Stimulated activated CD4-positive, alpha-beta T cell treated with anti-CD3 and anti-CD28 coated beads, Interleukin-1b, Interleukin-23, amount 100 ng/mL, for 1 hour (primary cell): ENCODE measurements around the gene ARHGEF17.

ENCODE experiments used
- DNase-seq, 2 donors: peaks; one replicate each; pipeline ENCODE4 v3.0.0-alpha.2; 2020; ENCODE audit warnings: low read depth in 2 of 2

Gene ARHGEF17

DNA sequence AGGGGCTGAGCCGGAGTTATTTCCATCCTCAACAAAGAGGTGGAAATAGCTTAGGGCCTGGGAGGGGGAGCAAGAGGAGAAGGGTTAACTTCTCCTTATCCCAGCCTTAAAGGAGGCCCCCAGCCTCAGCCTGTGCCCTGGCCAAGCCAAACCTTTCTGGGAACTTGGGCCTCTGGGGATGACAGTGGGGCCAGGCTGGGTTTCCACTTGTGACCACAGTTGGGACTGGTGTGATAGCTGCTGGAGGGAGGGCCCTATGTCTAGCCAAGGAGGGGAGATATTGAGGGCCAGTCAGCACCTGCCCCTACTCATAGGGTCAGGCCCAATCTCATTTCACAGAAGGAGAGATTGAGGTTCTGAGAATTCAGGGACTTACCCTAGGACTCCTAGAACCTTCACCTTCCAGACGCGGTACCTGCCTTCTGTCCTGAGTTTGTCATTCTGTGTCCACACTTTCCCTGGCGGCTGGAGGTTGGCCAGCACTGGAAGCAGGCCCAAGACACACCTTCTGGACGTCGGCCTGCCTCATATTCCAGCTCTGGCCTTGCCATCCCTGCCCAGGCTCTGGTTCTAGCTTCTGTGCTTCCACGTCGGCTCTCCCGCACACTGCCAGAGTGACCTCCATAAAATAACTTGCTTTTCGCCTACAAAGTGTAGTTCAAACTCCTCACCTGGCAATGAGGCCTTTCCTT, 71.3 kb downstream of the ARHGEF17 start:
- DNase-seq, result no peak

DNA sequence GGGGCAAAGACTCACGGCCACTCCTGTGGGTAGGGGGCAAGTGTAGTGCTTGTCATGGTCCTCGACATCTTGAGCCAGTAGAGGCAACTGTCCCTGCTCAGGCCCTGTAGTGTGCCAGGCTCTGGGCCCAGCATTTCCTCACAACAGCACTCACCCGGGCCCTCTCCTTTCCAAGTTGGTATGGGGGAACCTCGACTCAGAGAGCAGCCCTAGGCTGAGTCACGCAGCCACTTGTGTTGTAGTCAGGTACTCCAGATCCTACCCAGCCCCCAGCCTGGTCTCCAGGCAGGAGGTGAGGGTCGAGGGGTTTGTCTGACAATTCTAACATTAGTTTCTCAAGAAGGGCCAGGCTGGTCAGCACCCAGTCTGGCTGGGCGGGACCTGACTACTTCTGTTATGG, 72.3 kb downstream of the ARHGEF17 start:
- no peak for DNase-seq

DNA sequence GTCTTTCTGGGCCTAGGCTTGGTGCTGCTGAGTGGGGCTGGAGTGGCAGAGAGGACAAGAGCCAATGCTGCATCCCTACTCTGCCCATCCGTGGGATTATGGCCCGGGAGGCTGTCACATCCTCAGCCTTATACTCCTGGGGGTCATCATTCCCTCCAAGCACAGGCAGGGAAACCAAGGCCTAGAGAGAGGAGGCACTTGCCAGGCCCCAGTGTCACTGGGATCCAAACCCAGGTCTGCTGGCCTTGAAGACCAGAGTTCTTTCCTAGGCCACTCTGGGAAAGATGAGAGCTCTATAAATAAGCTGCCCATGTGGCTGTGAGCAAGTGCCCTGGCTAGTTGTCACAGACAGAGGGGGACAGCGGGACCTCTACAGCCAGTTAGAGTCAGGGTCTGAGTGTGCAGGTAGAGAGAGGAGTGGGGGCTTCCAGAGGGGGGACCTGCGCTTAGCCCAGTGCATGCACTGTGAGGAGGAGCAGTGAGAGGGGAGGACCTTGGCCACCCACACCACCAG, 72.9 kb downstream of the ARHGEF17 start:
- DNase-seq, result no peak

DNA sequence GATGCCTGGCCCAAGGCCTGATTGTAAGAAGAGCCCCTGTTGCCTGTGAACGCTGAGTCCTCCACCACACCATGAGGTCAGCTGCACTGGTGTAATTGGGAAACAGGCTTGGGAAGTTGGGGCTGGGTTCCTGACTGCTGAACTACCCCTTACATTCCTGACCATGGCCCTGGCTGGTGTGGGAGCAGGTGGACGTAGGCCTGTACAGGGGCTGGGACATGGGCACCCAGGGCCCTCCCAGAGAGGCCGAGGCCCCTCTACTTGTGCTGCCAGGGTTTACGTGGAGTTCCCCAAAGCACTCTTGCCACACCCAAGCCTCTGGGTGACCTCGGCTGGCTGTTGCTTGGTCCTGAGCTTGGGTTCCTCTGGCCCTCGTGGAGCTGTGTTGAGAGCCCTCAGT, 73.5 kb downstream of the ARHGEF17 start:
- DNase-seq, result no peak

DNA sequence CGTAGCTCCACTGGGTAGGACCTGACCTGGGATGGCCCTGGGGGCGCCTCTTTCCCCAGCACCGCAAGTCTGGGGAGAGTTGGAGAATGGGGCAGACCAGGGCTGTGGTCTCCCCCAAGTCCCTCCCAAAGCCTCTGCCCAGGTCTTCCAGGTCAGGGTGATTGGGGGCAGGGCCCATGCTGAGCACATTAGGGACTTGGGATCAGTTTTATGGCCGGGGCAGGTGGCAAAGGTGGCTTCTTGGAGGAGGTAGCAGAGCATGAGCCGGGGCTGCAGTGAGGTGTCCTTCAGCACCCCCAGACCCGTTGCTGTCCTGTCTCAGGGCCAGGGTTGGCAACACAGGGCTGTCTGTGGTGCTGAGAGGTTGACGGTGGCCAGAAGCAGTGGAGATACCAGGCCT, 74.1 kb downstream of the ARHGEF17 start:
- no peak for DNase-seq

DNA sequence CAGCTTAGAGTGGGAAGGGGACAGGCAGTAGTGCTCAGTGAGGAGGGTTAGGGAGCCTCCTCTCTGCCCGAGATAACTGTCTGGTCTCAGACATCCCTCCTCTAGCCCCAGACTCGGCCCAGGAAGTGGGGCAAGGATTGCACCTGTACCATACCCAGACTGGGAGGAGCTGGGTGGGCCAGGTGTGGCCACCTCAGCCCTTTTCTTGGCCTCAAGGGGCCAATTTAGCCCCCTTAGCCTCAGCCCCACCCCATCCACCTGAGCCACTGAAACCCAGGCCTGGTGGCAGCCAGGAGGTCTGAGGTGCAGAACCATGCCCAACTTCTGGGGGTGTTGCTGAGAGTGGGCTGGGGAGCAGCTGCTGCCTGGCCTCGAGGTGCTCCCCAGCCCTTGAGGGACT, 74.7 kb downstream of the ARHGEF17 start:
- DNase-seq, result no peak

DNA sequence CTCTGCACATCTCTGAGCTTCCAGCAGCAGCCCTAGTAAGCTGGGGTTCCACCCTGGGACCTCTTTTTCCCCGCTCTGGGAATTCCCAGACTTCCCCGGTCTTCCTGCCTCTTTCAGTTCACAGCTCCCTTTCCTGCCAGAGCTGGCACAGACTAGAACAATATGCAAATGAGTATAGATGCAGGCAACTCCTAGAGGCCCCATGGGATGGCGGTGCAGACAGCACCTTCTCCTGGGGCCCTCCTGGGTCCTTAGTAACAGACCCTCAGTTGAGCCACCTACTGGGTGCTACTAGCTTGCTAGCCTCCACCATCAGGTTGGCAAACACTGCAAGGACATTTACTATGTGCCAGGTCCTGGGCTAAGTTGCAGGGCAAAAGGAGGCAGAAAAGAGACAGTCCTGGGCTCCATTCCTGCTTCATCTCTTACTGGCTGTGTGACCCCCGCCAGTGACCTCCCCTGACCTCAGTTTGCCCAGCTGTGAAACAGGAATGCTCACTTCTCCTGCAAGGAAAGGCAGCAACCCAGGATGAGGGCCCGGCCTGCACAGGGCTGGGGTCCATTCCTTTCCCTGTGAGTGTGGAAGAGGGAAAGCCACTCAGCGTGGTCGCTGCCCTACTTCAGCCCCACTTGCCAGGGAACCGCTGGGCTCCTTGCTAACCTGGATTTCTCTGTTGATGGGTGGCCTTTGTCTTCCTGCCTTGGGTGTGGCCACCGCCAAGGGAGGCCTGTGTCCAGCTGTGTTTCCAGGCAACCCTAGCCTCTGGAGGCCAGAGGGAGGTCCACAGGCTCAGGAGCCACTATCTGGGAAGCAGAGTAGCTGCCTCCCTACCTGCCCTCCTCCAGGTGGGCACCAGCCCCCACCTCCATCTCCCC, 75.4 kb downstream of the ARHGEF17 start:
- DNase-seq, result no peak

DNA sequence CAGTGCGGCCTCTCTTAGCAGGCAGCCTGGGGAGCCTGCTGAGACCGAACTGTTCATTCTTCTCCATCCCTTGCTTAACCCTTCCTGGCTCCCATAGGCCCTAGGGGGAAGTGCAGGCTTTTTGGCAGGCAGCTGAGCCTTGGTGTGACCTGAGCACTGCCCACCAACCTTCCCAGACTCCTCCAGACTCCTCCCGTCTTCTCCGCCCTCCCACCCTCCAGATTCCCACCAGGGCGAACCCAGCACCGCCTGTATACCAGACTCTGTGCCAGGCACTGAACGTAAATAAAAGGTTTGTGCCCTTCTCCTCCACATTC, 76.0 kb downstream of the ARHGEF17 start:
- DNase-seq, result no peak

DNA sequence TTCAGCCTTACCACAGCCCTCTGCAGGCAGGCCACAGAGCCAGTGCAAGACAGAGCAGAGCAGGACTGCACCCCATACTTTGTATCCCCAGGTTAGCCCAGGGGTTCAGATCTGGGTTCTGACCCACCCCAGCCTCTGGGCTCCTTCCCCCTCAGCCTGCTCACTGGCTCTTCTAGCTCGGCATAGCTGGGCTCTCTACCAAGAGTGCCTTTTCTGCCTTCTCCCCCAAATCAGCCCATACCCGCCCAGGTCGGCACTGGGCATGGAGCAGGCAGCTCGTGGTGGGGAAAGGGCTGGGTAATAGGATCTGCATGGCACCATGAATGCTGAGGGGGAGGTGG, 76.4 kb downstream of the ARHGEF17 start:
- DNase-seq, result no peak

DNA sequence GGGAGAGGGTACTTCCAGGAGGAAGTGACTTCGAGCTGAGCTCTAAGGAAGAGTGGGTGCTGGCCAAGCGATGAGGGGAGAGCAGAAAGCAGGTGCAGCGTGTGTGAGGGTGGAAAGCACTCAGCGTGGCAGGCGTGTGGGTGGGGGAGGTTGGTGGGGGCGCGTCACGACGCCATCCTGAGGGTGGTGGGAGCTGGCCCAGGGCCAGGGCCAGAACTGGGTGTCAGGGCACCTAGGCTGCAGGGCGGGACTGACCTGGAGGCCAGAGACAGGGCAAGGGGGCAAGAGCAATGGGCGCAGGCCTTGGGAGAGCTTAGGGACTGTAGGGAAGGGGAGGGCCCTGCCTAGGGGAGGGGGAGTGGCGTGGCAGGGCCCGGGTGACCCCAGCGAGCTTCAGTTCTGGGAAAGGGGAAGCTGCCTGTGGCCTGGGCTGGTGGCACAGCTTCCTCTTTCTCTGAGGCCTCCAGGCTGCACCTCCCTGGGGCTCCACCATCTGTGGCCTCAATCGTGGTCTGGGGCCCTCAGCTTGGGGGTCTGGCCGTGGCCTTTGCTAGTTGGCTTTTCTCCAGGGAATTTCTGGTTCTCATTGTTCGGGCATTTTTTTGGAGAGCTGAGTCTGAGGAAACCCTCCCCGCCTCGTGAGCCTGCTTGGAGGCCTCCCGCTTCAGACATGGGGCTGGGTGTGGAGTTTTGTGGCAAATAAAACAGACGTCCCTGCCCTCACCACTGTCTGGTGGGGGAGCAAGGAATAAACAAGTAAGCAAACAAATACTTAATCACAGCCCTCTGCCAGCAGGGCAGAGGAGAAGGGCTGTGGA, 77.0 kb downstream of the ARHGEF17 start:
- no peak for DNase-seq

DNA sequence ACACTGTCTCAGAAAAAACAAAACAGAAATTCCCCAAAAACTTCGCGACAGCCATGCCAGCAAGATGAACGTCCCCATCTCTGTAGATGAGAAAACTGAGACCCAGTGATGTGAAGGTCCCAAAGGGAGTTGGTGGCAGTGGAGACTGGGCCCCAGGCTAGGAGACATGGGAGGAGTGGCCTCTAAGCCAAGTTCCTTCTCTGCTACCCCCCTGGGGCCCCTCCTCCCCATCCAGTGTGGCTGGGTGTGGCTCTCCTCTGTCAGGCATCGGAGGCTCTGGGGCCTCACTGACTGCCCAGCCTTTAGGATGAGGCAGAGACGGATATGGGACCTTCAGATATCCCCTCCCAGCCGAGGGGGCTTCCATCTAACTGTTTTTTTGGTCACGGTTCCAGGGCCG, 77.9 kb downstream of the ARHGEF17 start:
- no peak for DNase-seq

DNA sequence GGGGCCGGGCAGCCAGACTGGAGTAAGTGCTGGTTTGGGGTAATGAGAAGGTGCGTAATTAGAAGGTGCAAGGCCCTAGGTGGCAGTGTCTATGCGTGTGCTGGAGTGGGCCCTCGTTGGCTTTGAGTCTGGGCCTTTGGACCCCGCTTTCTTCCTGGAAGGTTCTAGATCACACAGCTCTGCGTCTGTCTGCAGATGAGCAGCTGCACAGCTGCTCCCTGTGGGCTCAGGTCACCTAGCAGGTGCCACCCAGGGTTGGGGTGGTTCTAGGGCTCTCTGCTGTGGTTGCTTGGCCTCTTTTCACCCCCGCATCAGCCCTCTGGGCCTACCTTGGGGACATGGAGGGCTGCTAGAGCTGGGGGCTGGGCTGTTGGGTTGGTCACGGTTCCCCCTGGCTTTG, 78.5 kb downstream of the ARHGEF17 start:
- DNase-seq, result no peak

DNA sequence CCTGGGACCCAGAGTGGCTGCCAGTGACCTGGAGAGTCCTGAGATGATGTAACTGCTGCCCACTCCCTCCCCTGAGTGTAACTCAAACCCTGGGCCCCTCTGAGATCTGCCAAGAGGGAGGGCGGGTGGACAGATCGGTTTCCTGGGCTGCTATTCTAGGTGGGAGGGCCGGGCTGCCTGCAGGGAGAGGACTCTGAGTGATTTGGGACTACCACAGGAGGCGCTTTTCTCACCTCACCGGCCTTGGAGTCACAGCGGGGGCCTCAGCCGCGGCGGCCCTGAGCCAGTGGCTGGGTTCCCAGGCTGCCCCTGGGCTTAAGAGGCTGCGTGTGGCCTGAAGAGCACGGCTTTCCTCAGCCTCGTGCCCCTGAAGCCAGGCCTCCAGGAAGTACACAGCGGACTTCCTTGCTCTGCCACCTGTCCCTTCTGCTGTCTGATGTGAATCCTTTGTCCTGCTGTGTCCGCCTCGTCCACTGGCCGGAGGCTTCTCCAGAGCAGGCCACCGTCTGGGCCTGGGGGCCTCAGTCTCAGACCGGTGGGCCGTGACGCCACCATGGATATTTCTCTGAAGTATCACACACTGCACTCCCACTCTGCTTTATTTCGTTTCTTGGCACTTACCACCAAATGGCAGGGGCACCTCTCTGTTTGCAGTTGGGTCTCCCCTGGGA, 79.7 kb downstream of the ARHGEF17 start:
- DNase-seq, result no peak

DNA sequence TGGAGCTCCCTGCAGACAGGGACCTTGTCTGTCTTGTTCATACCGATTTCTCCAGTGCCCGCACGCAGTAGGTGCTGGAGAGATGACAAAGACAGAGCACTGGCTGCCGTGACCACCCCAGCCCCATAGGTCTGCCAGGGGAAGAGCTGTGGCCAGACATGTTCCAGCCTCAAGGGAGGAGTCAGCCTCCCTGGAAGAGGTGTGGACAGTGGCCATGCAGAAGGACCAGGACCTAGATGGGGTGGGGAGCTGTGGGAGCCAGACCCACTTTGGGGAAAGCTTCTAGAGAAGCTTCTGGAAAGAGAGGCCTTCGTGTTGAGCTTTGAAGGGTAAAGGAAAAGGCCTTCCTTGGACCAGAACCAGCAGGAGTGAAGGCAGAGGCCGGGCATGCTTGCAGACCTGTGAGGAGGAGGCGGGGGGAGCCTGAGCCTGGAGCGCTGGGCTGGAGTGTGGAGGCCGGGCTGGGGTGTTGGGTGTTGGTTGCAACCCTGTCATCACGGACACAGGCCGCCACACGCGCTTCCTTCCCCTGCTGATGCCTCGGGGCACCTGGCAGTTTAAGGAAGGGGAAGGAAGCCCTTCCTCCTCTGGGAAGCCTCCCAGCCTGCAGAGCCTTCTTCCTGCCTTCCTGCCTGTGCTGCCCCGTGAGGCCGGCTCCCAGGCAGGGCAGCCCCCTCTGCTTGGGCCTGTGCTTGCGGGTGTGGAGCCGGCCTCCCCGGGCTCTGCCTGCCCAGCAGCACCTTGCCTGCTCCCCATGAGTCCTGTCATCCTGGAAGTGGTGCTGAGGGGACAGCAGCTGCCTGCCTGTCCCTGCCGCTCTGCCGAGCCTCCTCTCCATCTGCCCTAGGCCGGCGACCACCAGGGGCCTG, 80.4 kb downstream of the ARHGEF17 start:
- DNase-seq, result no peak

DNA sequence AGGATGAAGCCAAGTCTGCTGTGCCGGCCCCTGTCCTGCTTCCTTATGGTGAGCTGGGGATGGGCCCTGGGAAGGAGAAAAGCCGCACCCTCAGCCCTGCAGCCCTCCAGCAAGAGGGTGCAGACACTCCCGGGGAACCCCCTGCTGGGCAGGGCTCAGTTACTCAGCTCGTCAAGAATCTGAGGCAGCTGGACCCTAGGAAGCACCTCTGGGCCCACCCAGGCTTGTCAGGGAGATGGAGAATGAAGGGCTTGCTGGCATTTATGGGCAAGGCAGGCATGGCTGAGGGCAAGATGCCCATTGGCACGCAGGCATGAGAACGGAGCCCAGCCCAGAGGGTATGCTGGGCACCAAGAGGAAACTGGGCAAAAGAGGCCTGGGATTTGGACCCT, 81.1 kb downstream of the ARHGEF17 start:
- no peak for DNase-seq

DNA sequence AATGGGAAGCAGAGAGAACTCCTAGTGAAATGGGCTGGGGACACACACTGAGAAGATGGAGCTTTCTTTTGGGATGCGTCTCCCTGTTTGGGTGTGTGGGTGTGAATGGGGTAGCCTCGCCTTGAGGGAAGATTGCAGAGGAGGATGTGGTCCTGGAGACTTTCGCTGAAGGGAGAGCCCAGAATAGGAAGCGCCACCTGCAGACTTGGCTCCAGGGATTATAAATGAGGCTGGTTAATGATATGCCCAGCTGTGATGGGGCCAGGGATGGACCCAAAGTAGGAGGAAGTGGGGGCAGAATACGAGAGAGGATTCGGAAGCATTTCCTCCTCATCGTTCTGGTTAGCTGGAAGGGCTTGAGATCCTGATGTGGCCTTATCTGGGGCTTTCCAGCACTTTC, 81.8 kb downstream of the ARHGEF17 start:
- DNase-seq, result no peak

DNA sequence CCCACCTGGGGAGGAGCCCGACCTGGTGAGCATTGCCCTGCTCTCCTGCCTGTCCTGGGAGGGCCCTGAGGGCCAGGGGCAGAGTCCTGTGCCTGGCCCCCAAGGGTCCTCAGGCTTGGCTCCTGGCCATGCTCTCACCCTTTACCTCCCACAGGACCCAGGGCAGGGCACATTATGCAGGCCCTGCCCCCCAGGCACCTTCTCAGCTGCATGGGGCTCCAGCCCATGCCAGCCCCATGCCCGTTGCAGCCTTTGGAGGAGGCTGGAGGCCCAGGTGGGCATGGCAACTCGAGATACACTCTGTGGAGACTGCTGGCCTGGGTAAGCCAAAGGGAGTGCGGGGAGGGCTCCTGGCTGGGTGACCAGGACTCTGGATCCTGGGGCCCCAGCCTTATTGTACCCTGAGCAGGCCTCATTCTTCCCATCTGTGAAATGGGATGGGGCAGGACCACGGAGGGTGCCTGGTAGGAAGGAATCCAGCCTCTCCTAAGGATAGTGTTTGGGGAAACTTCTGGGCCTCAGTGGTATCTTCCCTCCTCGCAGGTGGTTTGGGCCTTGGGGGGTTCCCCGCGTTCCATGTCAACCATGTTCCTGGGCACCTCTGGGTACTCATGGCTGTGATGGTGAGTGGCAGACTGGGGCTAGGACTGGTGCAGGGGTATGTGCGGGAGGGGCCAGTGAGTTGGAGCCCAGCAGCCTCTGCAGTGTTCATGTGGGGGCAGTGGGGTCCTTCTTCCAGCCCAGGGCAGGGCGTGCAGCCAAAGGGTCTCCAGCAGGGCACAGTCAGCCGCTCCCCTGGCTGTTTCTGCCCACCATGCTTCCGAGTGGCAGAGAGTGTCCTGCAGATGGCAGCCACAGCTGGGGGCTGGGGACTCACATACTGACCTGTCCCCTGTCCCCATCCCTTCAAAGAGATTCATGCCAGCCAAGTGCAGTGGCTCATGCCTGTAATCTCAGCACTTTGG, 82.8 kb downstream of the ARHGEF17 start:
- DNase-seq, result no peak

DNA sequence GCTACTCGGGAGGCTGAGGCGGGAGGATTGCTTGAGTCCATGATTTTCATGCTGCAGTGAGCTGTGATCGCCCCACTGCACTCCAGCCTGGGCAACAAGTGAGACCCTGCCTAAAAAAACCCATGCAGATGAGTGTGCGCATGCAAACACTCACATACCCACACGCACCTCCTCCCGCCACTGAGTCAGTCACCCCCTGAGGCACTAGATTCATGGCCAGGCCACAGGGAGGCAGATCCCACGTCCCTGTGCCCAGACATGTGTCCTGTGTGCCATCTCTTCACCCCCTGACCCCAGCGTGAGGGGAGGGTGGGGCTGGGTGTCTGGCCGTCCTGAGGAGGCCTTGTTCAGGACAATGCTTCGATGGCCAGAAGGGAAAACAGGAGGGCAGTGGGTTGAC, 83.6 kb downstream of the ARHGEF17 start:
- DNase-seq, result no peak

DNA sequence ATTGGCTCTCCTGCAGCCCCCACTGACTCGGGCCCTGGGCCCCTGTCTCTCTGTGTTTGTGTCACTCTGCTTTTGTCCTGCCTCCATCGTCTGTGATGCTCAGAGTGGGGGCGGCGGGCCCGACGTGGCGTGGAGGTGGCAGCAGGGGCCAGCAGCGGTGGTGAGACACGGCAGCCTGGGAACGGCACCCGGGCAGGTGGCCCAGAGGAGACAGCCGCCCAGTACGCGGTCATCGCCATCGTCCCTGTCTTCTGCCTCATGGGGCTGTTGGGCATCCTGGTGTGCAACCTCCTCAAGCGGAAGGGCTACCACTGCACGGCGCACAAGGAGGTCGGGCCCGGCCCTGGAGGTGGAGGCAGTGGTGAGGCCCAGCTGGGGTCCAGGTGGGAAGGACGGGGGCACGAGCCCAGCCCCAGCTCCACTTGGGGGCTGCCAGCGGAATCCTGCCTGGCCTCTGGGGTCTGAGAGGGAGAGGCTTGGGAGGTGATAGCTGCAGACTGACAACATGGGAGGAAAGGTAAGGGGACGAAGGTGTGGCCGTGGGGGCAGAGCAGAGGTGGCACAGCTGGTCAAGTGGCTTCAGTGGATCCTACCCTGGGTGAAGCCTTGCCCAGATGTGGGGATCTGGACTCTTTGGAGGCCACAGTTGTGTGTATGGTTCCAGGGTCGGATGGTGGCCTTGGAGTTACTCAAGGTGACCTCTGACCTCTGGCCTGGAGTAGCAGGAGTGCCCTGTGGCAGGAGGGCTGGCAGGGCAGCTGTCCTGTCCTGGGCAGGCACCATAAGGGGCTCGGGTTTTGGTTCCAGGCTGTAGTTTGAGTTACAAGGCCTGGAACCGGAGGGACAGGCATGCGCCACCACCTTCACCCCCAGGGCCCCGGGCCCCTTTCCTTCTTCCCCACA, 84.3 kb downstream of the ARHGEF17 start:
- no peak for DNase-seq
